ENCODE results near the gene CAMSAP2. TPM values are rescaled to one million over a fixed set of nuclear protein-coding genes. Genes with fewer than 3 reads are reported as not detected.
"Not testable (repeated sequence)": the region's sequence is repeated elsewhere in the genome, so short reads cannot be mapped to it uniquely, and the experiment has no call there.

The CAMSAP2 gene
- total RNA-seq, 2 donors from 2014 or later, result 22.1 to 22.2 TPM

DNA sequence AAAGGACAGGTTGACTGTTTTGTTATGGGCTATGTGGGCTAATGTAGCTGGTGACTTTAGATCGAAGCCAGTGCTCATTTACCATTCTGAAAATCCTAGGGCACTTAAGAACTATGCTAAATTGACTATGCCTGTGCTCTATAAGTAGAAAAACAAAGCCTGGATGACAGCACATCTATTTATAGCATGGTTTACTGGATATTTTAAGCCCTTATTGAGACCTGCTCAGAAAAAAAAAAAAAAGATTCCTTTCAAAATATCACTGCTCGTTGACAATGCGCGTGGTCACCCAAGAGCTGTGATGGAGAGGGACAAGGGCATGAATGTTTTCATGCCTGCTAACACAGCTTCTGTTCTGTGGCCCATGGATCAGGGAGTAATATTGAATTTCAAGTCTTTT, 48.1 kb downstream of the CAMSAP2 start:
- no peak overlapping the region for H3K27ac ChIP-seq (ENCODE audit: low read depth, low read length)
- Mint-ChIP-seq H3K27ac (no peak overlapping the region), H3K4me3 (no peak overlapping the region), H3K4me1 (peaks cover 7% of the 10 kb centered on the region), H3K9me3 (peaks cover 19% of the 10 kb centered on the region), H3K27me3 (ENCODE audit: insufficient read depth) (no peaks in the 10 kb centered on the region), H3K36me3 (ENCODE audit: low read depth) (peaks cover 33% of the 10 kb centered on the region)
- no peak for DNase-seq
- peaks cover 20% of the 10 kb centered on the region for H3K9me3 ChIP-seq (ENCODE audit: control insufficient read depth, low read length)
- H3K4me3 ChIP-seq (ENCODE audit: low read length), result no peak overlapping the region
- WGBS, 2 experiments (ENCODE audit: insufficient coverage in 1 of 2, insufficient read length in 1 of 2), result 97 to 100% methylated on average over 3 to 4 of the region's 4 CpGs
- peaks cover 20% of the 10 kb centered on the region for H3K36me3 ChIP-seq (ENCODE audit: control insufficient read depth, insufficient read depth, low read length)
- no peaks in the 10 kb centered on the region for H3K27me3 ChIP-seq (ENCODE audit: control insufficient read depth, insufficient read depth, low read length, poor library complexity, severe bottlenecking)
- no peak overlapping the region for H3K9ac ChIP-seq (ENCODE audit: extremely low read depth, low read length, poor library complexity, severe bottlenecking)
- TF ChIP-seq, protein P1, sequence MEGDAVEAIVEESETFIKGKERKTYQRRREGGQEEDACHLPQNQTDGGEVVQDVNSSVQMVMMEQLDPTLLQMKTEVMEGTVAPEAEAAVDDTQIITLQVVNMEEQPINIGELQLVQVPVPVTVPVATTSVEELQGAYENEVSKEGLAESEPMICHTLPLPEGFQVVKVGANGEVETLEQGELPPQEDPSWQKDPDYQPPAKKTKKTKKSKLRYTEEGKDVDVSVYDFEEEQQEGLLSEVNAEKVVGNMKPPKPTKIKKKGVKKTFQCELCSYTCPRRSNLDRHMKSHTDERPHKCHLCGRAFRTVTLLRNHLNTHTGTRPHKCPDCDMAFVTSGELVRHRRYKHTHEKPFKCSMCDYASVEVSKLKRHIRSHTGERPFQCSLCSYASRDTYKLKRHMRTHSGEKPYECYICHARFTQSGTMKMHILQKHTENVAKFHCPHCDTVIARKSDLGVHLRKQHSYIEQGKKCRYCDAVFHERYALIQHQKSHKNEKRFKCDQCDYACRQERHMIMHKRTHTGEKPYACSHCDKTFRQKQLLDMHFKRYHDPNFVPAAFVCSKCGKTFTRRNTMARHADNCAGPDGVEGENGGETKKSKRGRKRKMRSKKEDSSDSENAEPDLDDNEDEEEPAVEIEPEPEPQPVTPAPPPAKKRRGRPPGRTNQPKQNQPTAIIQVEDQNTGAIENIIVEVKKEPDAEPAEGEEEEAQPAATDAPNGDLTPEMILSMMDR (conservative IDR thresholded peaks at IDR 0.05), result no peak
- no peaks in the 10 kb centered on the region for H3K4me1 ChIP-seq (ENCODE audit: control insufficient read depth, insufficient read depth, low read length)

DNA sequence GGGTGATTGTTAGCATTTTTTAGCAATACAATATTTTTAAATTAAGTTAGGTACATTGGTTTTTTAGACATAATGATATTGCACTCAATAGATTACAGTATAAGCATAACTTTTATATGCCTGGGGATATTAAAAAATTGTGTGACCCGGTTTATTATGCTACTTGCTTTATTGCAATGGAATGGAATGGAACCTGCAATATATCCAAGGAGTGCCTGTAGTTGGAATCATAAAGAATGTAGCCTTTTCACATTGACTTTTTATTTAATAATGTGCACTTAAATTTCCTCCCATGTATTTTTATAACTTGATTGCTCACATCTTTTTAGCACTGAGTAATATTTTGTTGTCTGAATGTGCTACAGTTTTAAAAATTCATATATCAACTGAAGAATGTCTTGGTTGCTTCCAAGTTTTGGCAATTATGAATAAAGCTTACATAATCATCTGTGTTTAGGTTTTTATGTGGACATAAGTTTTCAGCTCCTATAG, 49.2 kb downstream of the CAMSAP2 start:
- H3K27ac ChIP-seq (ENCODE audit: low read depth, low read length), result no peak overlapping the region
- Mint-ChIP-seq H3K4me1 (peaks cover 10% of the 10 kb centered on the region), H3K27me3 (ENCODE audit: insufficient read depth) (no peaks in the 10 kb centered on the region), H3K4me3 (no peak overlapping the region), H3K9me3 (peaks cover 12% of the 10 kb centered on the region), H3K36me3 (ENCODE audit: low read depth) (peaks cover 27% of the 10 kb centered on the region), H3K27ac (no peak overlapping the region)
- no peaks in the 10 kb centered on the region for H3K27me3 ChIP-seq (ENCODE audit: control insufficient read depth, insufficient read depth, low read length, poor library complexity, severe bottlenecking)
- H3K4me3 ChIP-seq (ENCODE audit: low read length), result no peak overlapping the region
- peaks cover 9% of the 10 kb centered on the region for H3K36me3 ChIP-seq (ENCODE audit: control insufficient read depth, insufficient read depth, low read length)
- WGBS, 2 experiments (ENCODE audit: insufficient coverage in 1 of 2, insufficient read length in 1 of 2), result 82 to 88% methylated on average over 1 of the region's 1 CpG
- DNase-seq, result no peak
- peaks cover 13% of the 10 kb centered on the region for H3K9me3 ChIP-seq (ENCODE audit: control insufficient read depth, low read length)
- peaks cover under 1% of the 10 kb centered on the region for H3K4me1 ChIP-seq (ENCODE audit: control insufficient read depth, insufficient read depth, low read length)
- TF ChIP-seq, protein P1 (conservative IDR thresholded peaks at IDR 0.05), result no peak
- H3K9ac ChIP-seq (ENCODE audit: extremely low read depth, low read length, poor library complexity, severe bottlenecking), result no peak overlapping the region

DNA sequence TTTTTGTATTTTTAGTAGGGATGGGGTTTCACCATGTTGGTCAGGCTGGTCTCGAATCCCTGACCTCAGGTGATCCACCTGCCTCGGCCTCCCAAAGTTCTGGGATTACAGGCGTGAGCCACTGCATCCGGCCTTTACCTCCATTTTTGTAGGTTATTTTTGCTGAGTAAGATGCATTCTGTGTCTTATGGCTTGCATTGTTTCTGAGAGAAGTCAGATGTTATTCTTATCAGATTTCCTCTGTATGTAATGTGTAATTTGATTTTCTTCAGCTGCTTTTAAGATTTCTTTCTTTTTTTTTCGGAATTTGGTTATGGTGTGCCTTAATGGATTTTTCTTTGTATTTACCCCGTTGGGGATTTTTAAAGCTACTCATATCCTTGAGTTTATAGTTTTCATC, 52.3 kb downstream of the CAMSAP2 start:
- not testable (repeated sequence) for H3K27ac ChIP-seq (ENCODE audit: low read depth, low read length); H3K9ac ChIP-seq (ENCODE audit: extremely low read depth, low read length, poor library complexity, severe bottlenecking); H3K9me3 ChIP-seq (ENCODE audit: control insufficient read depth, low read length); H3K36me3 ChIP-seq (ENCODE audit: control insufficient read depth, insufficient read depth, low read length); H3K27me3 ChIP-seq (ENCODE audit: control insufficient read depth, insufficient read depth, low read length, poor library complexity, severe bottlenecking); H3K27ac Mint-ChIP-seq; H3K4me1 ChIP-seq (ENCODE audit: control insufficient read depth, insufficient read depth, low read length); H3K9me3 Mint-ChIP-seq; DNase-seq; H3K4me3 Mint-ChIP-seq; H3K4me3 ChIP-seq (ENCODE audit: low read length); H3K27me3 Mint-ChIP-seq (ENCODE audit: insufficient read depth)
- Mint-ChIP-seq H3K4me1 (peaks cover 12% of the 10 kb centered on the region), H3K36me3 (ENCODE audit: low read depth) (peaks cover 18% of the 10 kb centered on the region)
- WGBS, 2 experiments (ENCODE audit: insufficient coverage in 1 of 2, insufficient read length in 1 of 2), result 99 to 100% methylated on average over 1 to 6 of the region's 6 CpGs

DNA sequence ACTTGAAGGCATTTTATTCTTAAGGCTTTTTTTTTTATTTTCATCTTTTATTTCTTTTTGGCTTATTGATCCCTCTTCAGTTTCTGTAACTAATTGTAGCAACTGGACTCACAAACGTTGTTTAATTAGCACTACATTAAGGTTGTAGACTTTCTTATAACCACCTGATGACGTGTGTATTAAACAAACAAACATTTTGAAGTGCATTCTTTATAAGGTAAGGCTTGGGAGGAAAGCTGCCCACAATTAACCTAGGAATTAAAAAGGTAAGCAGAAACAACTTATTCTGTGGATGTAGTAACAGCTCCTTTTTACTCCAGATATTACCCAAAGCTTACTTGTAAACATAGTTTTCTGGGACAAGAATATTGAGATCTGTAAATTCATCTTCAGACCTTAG, 55.0 kb downstream of the CAMSAP2 start:
- WGBS, 2 experiments (ENCODE audit: insufficient coverage in 1 of 2, insufficient read length in 1 of 2), result 80 to 97% methylated on average over 1 to 2 of the region's 2 CpGs
- H3K4me1 ChIP-seq (ENCODE audit: control insufficient read depth, insufficient read depth, low read length), result peaks cover 4% of the 10 kb centered on the region
- H3K4me3 ChIP-seq (ENCODE audit: low read length), result no peak overlapping the region
- no peak overlapping the region for H3K4me3 Mint-ChIP-seq
- H3K9ac ChIP-seq (ENCODE audit: extremely low read depth, low read length, poor library complexity, severe bottlenecking), result no peak overlapping the region
- H3K9me3 ChIP-seq (ENCODE audit: control insufficient read depth, low read length), result peaks cover 12% of the 10 kb centered on the region
- DNase-seq, result no peak
- TF ChIP-seq, protein P1 (conservative IDR thresholded peaks at IDR 0.05), result no peak
- peaks cover 3% of the 10 kb centered on the region for H3K9me3 Mint-ChIP-seq
- H3K27ac ChIP-seq (ENCODE audit: low read depth, low read length), result no peak overlapping the region
- H3K4me1 Mint-ChIP-seq, result peaks cover 12% of the 10 kb centered on the region
- H3K27me3 ChIP-seq (ENCODE audit: control insufficient read depth, insufficient read depth, low read length, poor library complexity, severe bottlenecking), result no peaks in the 10 kb centered on the region
- H3K36me3 ChIP-seq (ENCODE audit: control insufficient read depth, insufficient read depth, low read length), result peaks cover 8% of the 10 kb centered on the region
- H3K36me3 Mint-ChIP-seq (ENCODE audit: low read depth), result peaks cover 10% of the 10 kb centered on the region
- no peaks in the 10 kb centered on the region for H3K27me3 Mint-ChIP-seq (ENCODE audit: insufficient read depth)
- no peak overlapping the region for H3K27ac Mint-ChIP-seq
